ENCODE data around the gene ABCA4.
"Not testable (repeated sequence)": the region's sequence is repeated elsewhere in the genome, so short reads cannot be mapped to it uniquely, and the experiment has no call there.

ABCA4 gene

DNA sequence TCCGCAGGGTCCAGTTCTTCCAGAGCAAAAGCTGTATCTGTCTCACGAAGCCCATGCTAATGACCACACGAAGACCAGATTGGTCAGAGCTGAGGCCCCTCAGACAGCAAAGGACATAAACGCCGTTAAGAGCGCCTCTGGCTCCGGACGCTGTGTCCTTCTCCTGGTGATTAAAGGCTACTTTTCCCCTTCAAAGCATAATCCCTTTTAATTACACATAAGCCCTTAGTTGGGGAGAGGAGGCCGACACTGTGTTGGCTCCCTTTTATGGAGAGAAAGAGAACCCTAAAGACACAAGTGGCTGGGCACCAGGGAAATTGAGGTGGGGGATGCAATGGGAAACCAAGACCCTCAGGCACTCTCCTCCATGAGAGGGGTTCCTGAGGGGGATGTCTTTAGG lies at the start of gene ABCA4:
ABCA4 (minus strand) TSS at position 158 of the 400 bp plus-strand sequence; CDS start at position 55, 103 bp downstream.
- in situ Hi-C loops (cut with MboI; ENCODE audit: low sequenced_read_pairs): no loop called here

DNA sequence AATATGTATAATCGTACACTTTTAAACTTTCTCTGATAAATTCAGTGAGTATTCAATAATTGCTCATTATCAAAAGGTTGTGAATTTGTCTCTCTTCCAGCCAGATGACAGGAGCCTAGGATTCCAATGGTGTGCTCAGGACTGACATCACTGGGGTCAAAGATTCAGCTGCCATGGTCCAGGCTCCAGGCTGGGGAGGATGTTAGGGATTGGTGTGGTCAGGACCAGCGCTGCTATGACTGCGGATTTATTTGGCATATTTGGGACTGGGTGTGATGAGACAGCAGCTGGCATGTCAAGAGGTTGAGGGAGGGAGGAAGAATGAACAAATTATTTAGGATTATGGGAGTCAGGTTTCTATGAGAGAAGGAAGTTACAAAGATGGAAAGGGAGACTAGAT lies 48.2 kb upstream of the ABCA4 start:
- in situ Hi-C loops (cut with MboI; ENCODE audit: low sequenced_read_pairs): no loop called here

DNA sequence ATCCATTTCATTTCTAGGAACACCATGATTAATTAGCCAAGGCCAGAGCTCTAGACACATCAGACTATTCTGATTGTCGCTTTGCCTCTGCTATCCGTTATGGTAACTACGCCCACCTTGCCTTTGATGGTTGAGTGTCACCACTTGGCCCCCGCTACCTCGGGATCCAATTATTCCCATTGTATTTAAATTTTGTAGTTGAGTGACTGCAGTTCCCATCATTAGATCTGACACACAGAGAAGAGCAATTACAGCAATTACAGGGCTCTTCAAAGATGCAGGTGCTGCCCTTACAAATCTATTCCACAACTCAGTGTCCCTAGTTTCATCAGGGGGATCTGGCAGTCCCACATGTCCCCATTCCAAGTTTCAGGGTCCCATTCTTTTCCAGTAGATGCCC lies 44.9 kb upstream of the ABCA4 start:
- in situ Hi-C loops (cut with MboI; ENCODE audit: low sequenced_read_pairs): no loop called here

DNA sequence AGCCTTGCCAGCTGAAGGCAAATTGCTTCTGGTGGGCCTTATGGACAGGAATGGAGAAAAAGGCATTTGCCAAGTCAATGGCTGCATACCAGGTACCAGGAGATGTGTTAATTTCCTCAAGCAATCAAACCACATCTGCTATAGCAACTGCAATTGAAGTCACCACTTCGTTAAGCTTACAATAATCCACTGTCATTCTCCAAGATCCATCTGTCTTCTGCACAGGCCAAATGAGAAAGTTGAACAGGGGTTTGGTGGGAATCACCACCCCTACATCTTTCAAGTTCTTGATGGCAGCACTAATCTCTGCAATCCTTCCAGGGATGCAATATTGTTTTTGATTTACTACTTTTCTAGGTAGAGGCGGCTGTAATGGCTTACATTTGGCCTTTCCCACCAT lies 43.9 kb upstream of the ABCA4 start:
- in situ Hi-C loops (cut with MboI; ENCODE audit: low sequenced_read_pairs): not testable (repeated sequence)

DNA sequence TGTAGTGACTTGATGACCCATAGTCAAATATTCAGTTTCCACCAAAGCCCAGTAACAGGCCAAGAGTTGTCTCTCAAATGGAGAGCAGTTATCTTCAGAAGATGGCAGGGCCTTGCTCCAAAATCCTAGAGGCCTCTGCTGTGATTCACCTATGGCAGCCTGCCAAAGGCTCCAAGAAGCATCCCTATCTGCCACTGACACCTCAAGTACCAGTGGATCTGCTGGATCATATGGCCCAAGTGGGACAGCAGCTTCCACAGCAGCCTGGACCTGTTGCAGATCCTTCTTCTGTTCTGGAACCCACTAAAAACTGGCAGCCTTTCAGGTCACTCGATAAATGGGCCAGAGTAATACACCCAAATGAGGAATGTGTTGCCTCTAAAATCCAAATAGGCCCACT lies 43.2 kb upstream of the ABCA4 start:
- in situ Hi-C loops (cut with MboI; ENCODE audit: low sequenced_read_pairs): not testable (repeated sequence)

DNA sequence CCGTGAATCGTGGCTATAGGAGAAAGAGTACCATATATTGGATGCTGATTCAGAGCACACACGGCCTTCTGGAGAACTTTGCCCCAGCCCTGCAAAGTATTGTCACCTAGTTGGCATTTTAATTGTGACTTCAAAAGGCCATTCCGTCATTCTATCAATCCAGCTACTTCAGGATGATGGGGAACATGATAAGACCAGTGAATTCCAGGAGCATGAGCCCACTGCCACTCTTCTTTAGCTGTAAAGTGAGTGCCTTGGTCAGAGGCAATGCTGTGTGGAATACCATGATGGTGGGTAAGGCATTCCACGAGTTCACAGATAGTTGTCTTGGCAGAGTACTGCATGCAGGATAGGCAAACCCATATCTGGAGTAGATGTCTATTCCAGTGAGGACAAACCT lies 42.3 kb upstream of the ABCA4 start:
- in situ Hi-C loops (cut with MboI; ENCODE audit: low sequenced_read_pairs): not testable (repeated sequence)

DNA sequence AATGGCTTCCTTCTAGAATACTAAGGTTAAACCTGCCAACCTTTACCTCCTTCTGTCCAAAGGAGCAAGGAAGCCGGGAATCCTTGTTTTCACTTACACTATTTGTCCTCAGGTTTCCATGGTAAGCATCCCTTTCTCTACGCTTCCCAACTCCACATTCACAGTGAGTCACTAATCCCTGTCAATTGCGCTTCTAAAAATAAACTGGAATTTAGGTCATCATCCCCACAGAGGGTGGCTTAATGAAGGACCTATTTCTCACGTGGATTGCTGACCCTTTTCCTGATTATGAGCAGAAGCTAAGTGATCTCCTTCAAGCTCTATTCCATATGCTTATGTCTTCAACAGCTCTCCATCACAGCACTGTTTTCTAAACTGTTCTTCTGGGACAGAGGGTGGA lies 39.9 kb upstream of the ABCA4 start:
- in situ Hi-C loops (cut with MboI; ENCODE audit: low sequenced_read_pairs): no loop called here

DNA sequence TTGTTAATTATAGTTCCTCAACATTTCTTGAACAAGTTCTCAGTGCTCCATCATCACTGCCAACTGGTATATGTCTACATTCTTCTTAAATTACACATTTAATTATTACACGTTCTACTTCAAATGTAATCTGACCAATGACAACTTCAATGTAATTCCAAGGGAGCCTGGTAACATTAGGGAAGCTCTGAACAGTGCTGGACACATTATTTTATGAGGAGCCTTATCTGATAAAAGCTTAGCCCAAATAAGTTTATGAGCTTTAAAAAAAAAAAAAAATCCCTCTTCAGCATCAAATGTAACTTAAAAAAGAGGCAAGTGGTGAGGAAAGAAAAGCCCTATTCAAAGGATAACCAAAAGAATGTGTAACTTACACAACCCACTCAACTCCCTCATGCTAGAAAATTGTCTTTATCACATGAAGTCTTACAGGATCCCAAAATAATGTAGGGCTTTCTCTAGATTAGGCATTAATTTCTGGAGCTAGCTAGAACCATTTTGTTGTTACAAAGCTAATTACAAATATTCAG lies 35.2 kb upstream of the ABCA4 start:
- in situ Hi-C loops (cut with MboI; ENCODE audit: low sequenced_read_pairs): no loop called here

DNA sequence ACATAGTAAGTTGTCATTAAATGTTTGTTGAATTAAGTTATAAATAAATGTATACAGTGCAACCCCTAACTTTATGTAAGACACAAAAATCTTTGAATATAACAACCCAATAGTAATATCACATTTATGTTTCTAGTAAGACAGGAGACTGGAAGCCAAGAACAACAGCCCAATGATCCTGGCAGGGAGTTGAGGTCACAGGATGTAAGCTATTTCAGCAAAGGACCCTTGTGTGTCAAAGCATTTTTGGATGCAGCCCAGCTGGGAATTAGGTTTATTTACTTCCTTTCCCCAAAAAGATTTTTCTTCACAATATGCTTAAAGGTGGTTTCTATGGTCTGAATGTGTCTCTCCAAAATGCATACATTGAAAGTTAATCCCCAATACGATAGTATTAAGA lies 34.0 kb upstream of the ABCA4 start:
- in situ Hi-C loops (cut with MboI; ENCODE audit: low sequenced_read_pairs): no loop called here

DNA sequence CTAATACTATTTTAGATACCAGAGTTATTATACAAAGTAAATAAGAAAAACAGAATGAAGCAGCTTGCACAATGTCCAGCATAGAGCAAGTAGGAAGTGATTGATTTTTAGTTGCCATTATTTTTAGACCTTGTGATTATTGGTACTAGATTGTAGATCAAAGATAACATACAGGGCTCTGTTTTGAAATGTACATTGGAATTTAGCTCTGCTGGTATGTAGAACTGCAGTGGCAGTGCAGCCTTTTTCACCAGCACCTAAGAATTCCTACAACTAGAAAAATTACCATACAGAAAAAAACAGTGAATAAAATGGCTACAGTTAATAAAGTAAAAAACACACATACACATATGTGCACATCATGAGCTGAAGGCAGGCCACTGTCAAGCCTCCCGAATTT lies 32.2 kb upstream of the ABCA4 start:
- in situ Hi-C loops (cut with MboI; ENCODE audit: low sequenced_read_pairs): no loop called here

DNA sequence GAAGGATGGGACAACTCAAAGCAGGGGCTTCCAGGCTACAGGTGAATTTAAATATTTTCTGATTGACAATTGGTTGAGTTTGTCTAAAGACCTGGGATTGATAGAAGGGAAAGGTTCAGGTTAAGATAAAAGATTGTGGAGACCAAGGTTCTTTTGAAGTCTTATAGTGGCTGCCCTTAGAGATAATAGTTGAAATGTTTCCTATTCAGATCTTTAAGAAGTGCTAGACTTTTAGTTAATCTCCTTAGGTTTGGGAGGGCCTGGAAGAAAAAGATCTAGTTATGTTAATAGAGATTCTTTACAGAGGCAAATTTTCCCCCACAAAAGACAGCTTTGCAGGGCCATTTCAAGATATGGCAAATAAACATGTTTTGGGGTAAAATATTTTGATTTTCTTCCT lies 28.2 kb upstream of the ABCA4 start:
- in situ Hi-C loops (cut with MboI; ENCODE audit: low sequenced_read_pairs): not testable (repeated sequence)

DNA sequence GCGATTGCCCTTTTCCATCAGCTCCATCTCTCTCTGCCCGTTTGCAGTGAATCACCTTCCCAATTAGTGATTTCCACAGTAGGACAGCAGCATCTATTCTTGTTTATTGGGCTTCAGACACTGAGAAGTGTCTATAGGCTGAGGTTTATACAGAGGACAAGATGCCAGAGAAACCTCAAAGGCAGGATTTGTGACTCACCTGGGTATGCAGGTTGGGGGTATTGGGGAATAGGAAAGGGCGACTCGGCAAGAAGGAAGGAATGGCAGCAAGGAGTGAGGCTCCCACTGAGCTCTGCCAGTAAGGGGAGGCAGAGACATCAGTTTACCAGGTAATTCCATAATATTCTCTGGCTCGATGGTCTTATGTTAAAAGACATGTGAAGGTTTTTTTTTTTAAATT lies 25.3 kb upstream of the ABCA4 start:
- in situ Hi-C loops (cut with MboI; ENCODE audit: low sequenced_read_pairs): no loop called here

DNA sequence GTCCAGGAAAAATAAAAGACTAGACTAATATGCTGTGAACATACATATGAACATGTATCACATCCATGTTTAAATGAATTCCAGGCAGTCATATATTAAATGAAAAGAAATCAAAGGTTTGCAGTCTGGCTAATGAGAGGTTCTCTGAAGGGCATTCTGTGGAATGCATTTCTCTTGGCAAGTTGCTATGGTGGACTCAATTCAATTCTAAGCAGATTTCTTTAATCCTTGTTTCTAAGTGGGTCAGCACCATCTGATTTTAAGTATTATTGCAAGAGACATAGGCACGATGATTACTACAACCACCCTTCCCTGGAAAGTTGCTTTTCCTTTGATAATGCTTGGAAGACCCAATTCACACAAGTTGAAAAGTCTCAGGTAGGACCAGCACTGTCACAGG lies 23.9 kb upstream of the ABCA4 start:
- in situ Hi-C loops (cut with MboI; ENCODE audit: low sequenced_read_pairs): no loop called here

DNA sequence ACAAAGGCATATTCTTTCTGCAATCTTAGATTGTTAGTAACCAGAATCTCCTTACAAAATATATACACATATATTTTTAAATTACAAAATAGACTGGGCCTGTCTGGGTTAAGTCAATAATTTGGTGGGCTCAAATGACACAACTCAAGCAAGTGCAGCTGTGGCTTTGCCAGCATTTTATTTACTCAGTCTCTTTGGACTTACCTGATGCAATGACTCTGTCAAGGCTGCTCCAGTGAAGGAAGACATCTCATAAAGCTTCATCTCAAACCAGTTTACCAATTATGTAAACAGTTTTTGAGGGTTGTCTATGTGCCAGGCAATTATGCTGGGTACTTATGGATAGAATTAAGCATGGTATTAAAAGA lies 22.8 kb upstream of the ABCA4 start:
- in situ Hi-C loops (cut with MboI; ENCODE audit: low sequenced_read_pairs): no loop called here

DNA sequence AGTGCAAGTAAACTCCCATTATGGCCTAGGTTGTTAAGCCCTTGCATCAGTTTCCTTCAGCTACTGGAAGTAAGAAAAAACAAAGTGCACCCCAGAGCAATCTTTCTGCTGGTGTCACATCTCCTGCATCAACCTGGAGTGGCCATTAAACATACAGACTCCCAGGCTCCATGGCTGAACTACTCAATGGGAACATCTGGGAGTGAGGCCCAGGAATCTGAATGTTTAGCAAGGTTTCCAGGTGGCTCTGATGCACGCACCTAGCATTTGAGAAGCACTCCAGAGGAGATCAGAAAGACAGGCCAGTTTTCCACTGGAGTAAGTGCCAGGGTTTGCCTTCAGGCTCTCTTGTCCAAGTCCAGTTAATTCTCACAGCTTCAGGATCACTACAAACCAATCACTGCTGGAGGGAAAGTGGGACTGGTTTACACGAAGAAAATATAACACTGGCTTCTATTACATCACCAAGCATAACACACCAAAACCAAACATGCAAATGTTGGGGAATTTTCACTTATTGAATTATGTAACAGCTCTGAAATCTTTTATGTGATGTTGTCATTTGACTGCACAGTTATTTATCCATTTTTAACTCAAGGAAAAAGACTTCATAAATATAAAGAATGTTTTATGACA lies 22.3 kb upstream of the ABCA4 start:
- in situ Hi-C loops (cut with MboI; ENCODE audit: low sequenced_read_pairs): no loop called here

DNA sequence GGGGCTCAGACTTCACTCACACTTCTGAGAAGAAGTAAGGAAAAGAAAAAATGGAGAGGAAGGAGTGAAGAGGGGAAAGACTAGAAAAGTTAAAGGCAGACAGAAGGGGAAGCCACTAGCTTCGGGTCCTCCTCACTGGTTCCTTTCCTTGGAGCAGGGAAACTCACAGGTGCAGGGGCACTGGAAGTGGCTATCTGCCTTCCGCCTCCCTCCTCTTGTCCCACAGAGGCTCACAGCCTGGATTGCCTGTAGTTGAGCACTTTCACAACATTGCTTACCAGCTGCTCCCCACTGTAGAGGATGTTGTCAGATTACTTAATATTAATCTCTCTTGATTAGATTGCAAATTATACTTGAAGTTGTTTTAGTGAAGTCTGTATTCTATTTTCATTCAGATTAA lies 21.6 kb upstream of the ABCA4 start:
- in situ Hi-C loops (cut with MboI; ENCODE audit: low sequenced_read_pairs): no loop called here

DNA sequence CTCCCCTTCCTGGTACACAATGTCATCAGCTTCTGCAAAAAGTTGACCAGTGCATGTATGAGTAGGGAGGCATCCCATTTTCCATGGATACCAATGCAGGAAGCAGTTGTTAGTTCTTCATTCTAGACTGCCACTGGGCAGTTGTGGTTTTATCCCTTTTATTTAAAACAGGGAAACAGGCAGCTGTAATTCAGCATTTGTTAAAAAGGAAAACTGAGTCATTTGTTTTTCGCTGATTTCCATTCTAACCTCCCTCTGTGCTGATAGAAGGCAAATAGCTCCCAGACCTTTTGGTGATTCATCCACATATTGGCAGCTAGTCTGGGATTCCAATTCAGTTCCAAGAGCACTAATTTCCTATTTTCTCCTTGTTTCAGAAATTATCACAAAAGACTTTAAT lies 21.1 kb upstream of the ABCA4 start:
- in situ Hi-C loops (cut with MboI; ENCODE audit: low sequenced_read_pairs): no loop called here

DNA sequence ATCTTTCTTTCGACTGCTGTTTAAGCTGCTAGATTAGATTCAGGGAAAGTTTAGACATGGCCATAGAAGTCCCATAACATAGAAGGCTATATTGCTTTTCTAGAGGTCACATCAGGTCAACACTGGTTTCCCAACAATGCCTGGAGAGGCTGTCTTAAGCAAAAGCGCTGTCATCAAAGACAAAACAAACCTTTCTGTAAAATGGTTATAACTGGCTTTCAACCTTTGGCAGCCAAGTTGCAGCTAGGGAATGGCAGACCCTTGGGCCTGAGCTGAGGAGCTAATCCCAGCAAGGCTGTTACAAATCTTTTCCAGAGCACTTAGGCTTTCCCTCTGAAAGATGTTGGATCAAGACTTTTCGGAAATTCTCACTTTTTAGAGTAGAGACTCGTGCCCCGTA lies 11.2 kb upstream of the ABCA4 start:
- in situ Hi-C loops (cut with MboI; ENCODE audit: low sequenced_read_pairs): no loop called here

DNA sequence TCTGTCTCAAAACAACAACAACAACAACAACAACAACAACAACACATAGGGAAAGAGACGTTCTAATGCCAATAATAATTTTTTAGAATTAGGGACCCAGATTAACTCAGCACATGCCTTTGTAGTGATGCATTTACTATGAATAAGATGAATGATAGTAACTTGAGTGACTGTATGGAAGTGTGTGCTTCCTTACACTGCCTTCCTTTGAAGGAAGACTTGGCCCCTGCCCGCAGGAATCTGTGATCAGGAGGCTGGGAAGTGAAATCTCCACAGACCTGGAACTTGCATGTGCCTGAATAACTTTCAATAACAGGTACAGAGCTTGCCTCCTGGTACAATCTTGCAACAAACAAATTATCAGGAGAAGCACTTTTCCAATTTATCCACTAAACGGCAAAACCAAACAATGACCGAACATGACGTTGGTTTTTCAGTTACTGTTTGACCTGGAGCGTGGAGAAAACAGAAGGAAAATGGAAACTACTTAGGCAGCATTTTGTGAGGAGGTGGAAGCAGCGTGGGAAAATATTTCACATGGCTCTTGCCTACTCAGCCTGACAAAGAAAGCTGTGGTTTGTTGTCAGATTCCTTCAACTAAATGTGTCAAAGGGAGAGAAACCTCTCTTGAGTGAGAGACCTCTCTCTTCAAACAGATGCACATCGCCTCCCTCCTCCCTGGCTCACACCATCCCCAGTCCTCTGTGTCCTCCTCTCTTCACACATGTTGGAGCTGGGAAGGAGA lies 10.1 kb upstream of the ABCA4 start:
- in situ Hi-C loops (cut with MboI; ENCODE audit: low sequenced_read_pairs): no loop called here

DNA sequence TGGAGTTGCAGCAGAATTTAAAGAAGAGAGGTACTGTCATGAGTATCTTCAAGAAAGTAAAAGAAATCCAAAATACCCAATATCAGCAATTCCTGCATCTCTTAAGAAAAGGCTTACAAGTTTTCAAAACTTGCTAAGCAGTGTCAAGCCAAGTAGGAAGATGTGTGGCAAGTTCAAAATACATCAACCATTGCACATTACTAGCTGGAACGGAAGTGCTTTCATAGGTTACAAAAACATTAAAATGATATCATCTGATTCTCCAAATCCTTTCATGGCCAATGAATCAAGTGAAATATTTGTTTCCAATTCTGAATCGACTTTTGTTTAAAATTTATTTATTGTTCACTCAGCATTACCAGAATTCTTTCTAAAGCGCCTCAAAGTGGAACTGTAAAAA lies 5.7 kb upstream of the ABCA4 start:
- in situ Hi-C loops (cut with MboI; ENCODE audit: low sequenced_read_pairs): no loop called here

DNA sequence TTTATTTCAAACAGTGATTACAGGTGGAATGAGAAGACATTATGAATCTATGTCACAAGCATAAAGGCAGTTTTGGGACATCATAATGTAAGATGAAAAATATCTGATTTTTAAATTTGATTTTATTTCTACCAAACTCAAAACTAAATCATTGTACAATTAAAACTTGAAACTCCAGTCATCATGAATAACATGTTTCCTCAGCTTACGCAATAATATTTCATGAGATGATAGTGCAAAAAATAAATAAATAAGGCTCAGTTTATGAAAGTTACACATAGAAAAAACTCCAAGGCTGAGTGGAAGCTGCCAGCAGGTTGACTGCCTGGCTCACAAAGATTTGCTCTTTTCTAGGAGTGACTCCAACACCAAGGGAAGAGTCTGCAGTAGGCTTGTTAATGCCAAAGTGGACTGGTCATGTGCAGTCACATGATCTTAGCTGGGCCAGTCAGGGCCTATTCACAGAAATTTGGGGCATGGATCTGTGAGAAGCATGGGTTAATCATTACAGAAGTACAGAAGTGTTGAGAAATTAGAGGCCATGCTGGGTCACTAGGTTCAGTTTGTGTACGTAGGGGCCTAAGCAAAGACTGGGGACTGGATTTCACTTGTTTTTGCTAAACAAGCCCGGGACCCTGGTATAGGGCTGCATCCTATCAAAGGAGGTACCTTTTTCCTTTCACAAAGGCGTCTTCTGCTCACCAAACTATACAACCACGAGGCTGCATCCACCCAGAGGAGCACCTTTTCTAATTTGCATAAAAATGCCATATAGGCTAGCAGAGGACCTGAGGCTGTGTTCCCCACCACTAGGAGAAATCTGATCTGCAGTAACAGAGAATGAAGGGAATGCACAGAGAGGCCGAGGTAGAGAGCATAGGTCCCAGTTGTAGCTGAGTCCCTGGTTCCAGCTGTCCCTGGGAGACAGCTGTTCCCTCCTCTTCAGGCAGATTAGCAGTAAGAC lies 4.9 kb upstream of the ABCA4 start:
- in situ Hi-C loops (cut with MboI; ENCODE audit: low sequenced_read_pairs): no loop called here

All from HL-60/S4 (cell line).